HG03039 (cell line): Measurements from ENCODE around the gene SLIT2.

Experiments used
- ATAC-seq: cut with Tn5 transposase; IDR thresholded peaks from one replicate; pipeline ENCODE4 v1.9.1; 2021; ENCODE audit warnings: mild to moderate bottlenecking, moderate library complexity; ENCODE audit not compliant: unreplicated experiment

Gene SLIT2

GRCh38 chr4:20251796-20252655 is at the start of gene SLIT2:
TSS of gene SLIT2 (plus strand) at chr4:20251905. CDS start at chr4:20253816, 1,911 bp downstream.
- peak; percentile 73 for ATAC-seq

- no peak for ATAC-seq
These were observed 48.2 kb upstream of the SLIT2 start for GRCh38 chr4:20203508-20203907.

- no peak for ATAC-seq
These were observed 34.2 kb upstream of the SLIT2 start for GRCh38 chr4:20217521-20217920.

- no peak for ATAC-seq
These were observed 33.8 kb upstream of the SLIT2 start for GRCh38 chr4:20217951-20218350.

DNA sequence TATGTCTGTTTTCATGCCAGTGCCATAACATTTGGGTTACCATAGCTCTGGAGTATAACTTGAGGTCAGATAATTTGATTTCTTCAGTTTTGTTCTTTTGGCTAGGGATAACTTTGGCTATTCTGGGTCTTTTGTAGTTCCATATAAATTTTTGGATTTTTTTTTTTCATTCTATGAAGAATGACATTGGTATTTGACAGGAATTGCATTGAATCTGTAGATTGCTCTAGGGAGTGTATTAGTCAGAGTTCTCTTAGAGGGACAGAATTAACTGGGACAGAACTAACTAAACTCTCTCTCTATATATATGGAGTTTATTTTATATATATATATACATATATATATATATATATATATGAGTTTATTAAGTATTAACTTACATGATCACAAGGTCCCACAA is 32.2 kb upstream of the SLIT2 start:
- no peak for ATAC-seq

DNA sequence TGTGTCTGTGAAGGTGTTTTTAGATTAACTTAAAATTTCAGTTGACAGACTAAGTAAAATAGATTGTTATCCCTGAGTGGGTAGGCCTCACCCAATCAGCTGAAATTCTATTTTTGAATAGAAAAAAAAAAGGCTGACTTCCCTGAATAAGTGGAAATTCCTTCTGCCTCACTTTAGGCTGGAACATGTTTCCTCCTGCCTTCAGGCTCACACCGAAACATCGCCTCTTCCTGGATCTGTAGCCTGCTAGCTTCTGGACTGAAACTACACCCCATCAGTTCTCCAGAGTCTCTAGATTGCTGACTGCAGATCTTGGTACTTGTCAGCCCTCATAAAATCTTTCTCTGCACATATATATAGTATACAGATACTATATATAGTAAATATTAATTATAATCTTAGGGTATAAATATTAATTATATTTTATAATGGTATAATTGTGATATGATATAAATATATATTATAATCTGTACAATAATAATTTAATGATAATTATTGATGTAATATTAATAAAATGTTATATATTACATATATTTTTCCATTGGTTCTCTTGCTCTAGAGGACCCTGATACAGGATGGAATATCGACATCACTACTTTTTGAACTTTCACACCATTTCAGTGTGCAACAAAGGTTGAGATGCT is 13.7 kb upstream of the SLIT2 start:
- no peak for ATAC-seq

GRCh38 chr4:20248155-20248558 is 3.5 kb upstream of the SLIT2 start:
- no peak for ATAC-seq

GRCh38 chr4:20249333-20249732 is 2.4 kb upstream of the SLIT2 start:
- no peak for ATAC-seq

- peak; percentile 10 for ATAC-seq
These were observed 492 bp upstream of the SLIT2 start for GRCh38 chr4:20251031-20251795.

- ATAC-seq = no peak
These were observed 1.1 kb downstream of the SLIT2 start for GRCh38 chr4:20252656-20253282.

DNA sequence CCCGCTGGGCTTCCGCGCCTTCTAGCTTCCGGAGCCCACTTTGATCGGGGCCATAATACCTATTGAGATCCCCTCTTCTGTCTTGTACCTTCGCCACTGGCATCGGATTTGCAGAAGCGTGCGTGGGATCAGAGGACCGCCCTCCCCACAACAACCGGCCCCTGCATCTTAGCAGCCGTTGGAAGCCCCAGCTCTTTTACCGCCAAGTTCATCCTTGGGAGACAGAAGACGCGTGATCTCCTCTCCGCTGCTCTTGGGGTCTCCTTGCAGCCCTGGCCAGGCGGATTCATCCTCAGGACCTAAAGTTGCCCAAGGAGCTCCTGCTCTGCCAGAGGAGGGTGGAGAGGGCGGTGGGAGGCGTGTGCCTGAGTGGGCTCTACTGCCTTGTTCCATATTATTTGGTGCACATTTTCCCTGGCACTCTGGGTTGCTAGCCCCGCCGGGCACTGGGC is 1.6 kb downstream of the SLIT2 start:
- ATAC-seq = no peak

GRCh38 chr4:20253735-20254409 is 2.2 kb downstream of the SLIT2 start:
- ATAC-seq = no peak

- no peak for ATAC-seq
These were observed 3.0 kb downstream of the SLIT2 start for GRCh38 chr4:20254511-20255250.

- ATAC-seq = no peak
These were observed 3.5 kb downstream of the SLIT2 start for GRCh38 chr4:20255251-20255586.

DNA sequence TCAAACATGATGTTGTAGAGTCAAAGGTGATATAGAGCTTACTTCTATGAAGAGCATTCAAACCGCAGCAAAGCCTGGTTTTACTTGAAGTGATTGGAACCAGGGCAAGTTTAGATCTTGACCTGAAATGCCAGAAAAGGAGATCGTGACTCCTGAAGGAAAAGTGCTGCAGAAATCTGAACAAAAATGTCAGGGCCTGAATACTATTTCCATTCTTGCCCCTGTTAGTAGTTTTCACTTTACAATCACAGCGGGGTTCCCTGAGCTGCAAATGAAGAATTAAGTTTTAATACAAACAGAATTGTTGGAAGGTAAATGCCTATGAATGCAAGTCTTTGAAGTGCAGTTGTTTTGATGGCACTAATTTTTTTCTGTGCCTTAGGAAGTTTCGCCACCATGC is 4.1 kb downstream of the SLIT2 start:
- ATAC-seq = no peak

GRCh38 chr4:20256381-20256881 is 4.7 kb downstream of the SLIT2 start:
- ATAC-seq = no peak

DNA sequence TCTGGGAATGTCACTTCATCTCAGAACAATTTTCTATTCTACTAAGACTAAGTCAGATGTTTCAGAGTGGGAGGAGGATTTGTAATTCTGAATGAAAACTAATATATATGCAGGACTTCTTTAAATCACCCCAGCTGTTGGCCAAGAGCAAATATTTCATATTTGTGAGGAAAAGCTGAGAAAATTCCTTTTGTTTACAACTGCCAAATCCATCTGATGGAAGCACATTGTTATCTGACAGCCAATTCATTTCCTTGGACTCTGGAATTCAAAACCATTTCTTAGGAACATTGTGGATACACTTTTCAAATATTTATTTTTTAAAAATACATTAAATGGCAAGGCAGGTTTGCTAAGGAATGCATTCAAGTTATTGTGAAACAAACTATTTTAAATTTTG is 8.0 kb downstream of the SLIT2 start:
- no peak for ATAC-seq

- ATAC-seq = no peak
These were observed 9.1 kb downstream of the SLIT2 start for GRCh38 chr4:20260821-20261220.

DNA sequence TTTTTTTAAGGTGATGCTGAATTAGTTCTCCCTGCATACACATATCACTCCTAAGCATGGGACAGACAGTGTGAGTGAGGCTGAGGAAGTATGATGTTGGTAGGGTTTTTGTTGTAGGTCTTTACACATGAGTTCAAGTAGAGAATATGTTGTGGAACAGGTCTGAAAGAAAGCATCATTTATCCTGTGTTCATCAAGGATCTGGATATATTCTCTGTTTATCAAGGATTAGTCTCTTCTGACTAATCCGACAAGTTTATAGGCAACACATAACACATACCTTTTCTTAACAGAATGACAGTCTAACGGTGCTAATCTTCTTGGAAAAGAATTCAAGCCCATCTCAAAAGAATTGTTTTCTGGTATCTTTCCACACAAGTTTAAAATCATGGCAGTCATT is 10.5 kb downstream of the SLIT2 start:
- no peak for ATAC-seq

DNA sequence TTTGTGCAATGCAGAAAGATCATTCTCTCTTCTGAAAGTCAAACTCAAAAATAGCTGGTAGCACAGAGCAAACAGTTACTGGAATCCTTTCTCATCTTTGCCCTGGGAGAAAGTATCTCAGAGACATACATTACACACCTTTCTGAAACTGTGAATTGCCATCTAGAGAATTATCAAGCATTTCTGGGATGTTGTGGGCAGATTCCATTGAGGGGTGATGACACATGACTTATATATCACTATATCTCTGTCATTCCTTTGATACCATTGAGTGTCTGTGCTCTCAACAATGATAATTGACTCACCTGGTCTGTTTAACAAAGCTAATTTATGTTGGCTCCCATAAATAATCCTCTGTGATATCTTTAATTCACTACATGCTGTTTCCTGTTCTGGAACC is 13.0 kb downstream of the SLIT2 start:
- no peak for ATAC-seq
